ENCODE data around the gene TBC1D7. TPM values are rescaled to one million over a fixed set of nuclear protein-coding genes. Genes with fewer than 3 reads are reported as not detected.

Gene TBC1D7
- total and polyA plus RNA-seq, 2 of the 4 experiments (the other 2 are of a cell fraction), result 14.3 to 22.6 TPM

GRCh38 chr6:13261464-13261994 is 66.8 kb downstream of the TBC1D7 start:
- Histone ChIP-seq H3K56ac (ENCODE audit: extremely low read depth, insufficient read depth, low read length) (no peak overlapping the region), H3K36me3 (ENCODE audit: control insufficient read depth, insufficient read depth, low read length) (no peaks in the 10 kb centered on the region), H4K91ac (ENCODE audit: insufficient read depth, low read depth, low read length) (no peak overlapping the region), H3K27ac (ENCODE audit: insufficient read depth, low read length) (no peak overlapping the region), H4K5ac (ENCODE audit: low read depth, low read length) (no peak overlapping the region), H2BK120ac (ENCODE audit: low read depth, low read length) (no peak overlapping the region), H4K20me1 (ENCODE audit: insufficient read depth, low read length) (no peaks in the 10 kb centered on the region), H2AK5ac (ENCODE audit: low read depth, low read length) (no peak overlapping the region), H3K9me1 (ENCODE audit: insufficient read depth, low read length) (no peaks in the 10 kb centered on the region; the same call in 1 of the 2 replicates), H3K9ac (ENCODE audit: low read depth, low read length) (no peak overlapping the region), H3K4me1 (ENCODE audit: control insufficient read depth, insufficient read depth, low read length) (no peaks in the 10 kb centered on the region), H3K9me3 (ENCODE audit: control insufficient read depth, insufficient read depth, low read length) (no peaks in the 10 kb centered on the region), H3K27me3 (ENCODE audit: control insufficient read depth, insufficient read depth, low read length) (peaks cover 9% of the 10 kb centered on the region), H4K8ac (ENCODE audit: low read depth in 2 of 2, low read length in 2 of 2) (no peak overlapping the region), H3K79me1 (ENCODE audit: low read depth in 1 of 2, low read length in 2 of 2) (no peaks in the 10 kb centered on the region), H2AK9ac (replicated peaks; ENCODE audit: low read depth, low read length, poor library complexity) (no peak overlapping the region), H3K18ac (ENCODE audit: low read depth, low read length) (no peak overlapping the region), H2BK20ac (ENCODE audit: low read depth, low read length) (no peak overlapping the region), H2BK15ac (ENCODE audit: low read depth, low read length) (no peak overlapping the region), H3K4me3 (ENCODE audit: insufficient read depth, low read depth, low read length) (no peak overlapping the region), H3K4me2 (ENCODE audit: low read depth, low read length) (no peak overlapping the region), H2BK5ac (ENCODE audit: low read depth, low read length, poor library complexity, severe bottlenecking) (no peak overlapping the region), H3K4ac (ENCODE audit: low read depth, low read length) (no peak overlapping the region), H3K14ac (replicated peaks; ENCODE audit: low read depth, low read length) (no peak overlapping the region), H3K23ac (ENCODE audit: low read depth, low read length) (no peak overlapping the region), H2AFZ (replicated peaks; ENCODE audit: low read length, poor library complexity) (no peak overlapping the region)
- no peak for DNase-seq
- ChIA-PET POLR2A (ENCODE audit: unreplicated experiment) (no interaction called here), CTCF (no interaction called here)
- WGBS, 2 experiments (ENCODE audit: extremely low coverage in 2 of 2, insufficient read length in 1 of 2), result 50% methylated on average over 1 of the region's 1 CpG; no CpG with 5 or more reads in 1 of the 2 experiments
- intact Hi-C loops (cut with micrococcal nuclease) (no loop called here), in situ Hi-C loops (cut with MboI; ENCODE audit: low sequenced_read_pairs) (no loop called here), dilution Hi-C loops (cut with HindIII; ENCODE audit: low sequenced_read_pairs, unreplicated experiment) (no loop called here)
- no TSS peak for BruUV-seq (replicated peaks)
- TF ChIP-seq MAZ (IDR thresholded peaks at IDR 0.05; ENCODE audit: borderline replicate concordance, low read depth, low read length) (no peak), MAFK (IDR thresholded peaks at IDR 0.05; ENCODE audit: low read depth, low read length) (no peak), MXI1 (IDR thresholded peaks at IDR 0.05; ENCODE audit: borderline replicate concordance, low read depth, low read length) (no peak), USF2 (IDR thresholded peaks at IDR 0.05; ENCODE audit: low read depth, low read length) (no peak), RAD21 (IDR thresholded peaks at IDR 0.05; ENCODE audit: low read length) (no peak), RFX5 (IDR thresholded peaks at IDR 0.05; ENCODE audit: low read depth, low read length) (no peak), CTCF (conservative IDR thresholded peaks at IDR 0.05; ENCODE audit: low read depth, low read length) (no peak), CEBPB (IDR thresholded peaks at IDR 0.05; ENCODE audit: low read depth, low read length) (no peak), NFE2L2 (IDR thresholded peaks at IDR 0.05; ENCODE audit: low read depth, low read length) (no peak), SMC3 (IDR thresholded peaks at IDR 0.05; ENCODE audit: low read depth, low read length) (no peak), FOS (IDR thresholded peaks at IDR 0.05; ENCODE audit: low read depth, low read length) (no peak), ELK1 (IDR thresholded peaks at IDR 0.05; ENCODE audit: borderline replicate concordance, low read depth, low read length) (no peak), RCOR1 (IDR thresholded peaks at IDR 0.05; ENCODE audit: insufficient replicate concordance, low read length) (no peak), CHD1 (IDR thresholded peaks at IDR 0.05; ENCODE audit: low read depth, low read length) (no peak)
- no peak for ATAC-seq (ENCODE audit: low read depth)
